K562 (cell line): Measurements from ENCODE around the gene SLC2A8. TPM values are rescaled to one million over a fixed set of nuclear protein-coding genes. Genes with fewer than 3 reads are reported as not detected.

Experiments used
- AFF1 ChIP-seq, 2 experiments: fragments of 450-650 bp; IDR thresholded peaks; 2 replicates each; pipeline ENCODE4 v1.6.1; 2018; ENCODE audit warnings: mild to moderate bottlenecking in 2 of 2, low read depth in 1 of 2; ENCODE audit not compliant: partially characterized antibody in 2 of 2
- ARID3B ChIP-seq: fragments of 250-450 bp; sonication (Bioruptor Pico); IDR thresholded peaks from 2 replicates; pipeline ENCODE4 v1.4.0; 2020; ENCODE audit warnings: borderline replicate concordance
- HMG20B ChIP-seq: fragments of 250-450 bp; sonication (Bioruptor Pico); IDR thresholded peaks from 2 replicates; pipeline ENCODE4 v1.5.0; 2021; ENCODE audit warnings: mild to moderate bottlenecking
- IRF9 ChIP-seq: fragments of 450-650 bp; IDR thresholded peaks from 2 replicates; pipeline ENCODE4 v1.6.1; 2016; ENCODE audit warnings: missing biosample characterization, missing genetic modification characterization
- MCM7 ChIP-seq, 2 experiments: fragments of 450-650 bp; IDR thresholded peaks; 2 replicates each; pipeline ENCODE4 v1.6.1; 2016 to 2018
- NFXL1 ChIP-seq: fragments of 450-650 bp; formaldehyde crosslinking; IDR thresholded peaks from 2 replicates; pipeline ENCODE4 v1.4.0; 2021; ENCODE audit warnings: mild to moderate bottlenecking
- NONO ChIP-seq, 2 experiments: fragments of 200-400 bp in 1 of 2; fragments of 450-650 bp in 1 of 2; formaldehyde crosslinking in 1 of 2; IDR thresholded peaks; 2 replicates each; pipeline ENCODE4 v1.6.1; 2017; ENCODE audit warnings: low read depth in 2 of 2, mild to moderate bottlenecking in 2 of 2, moderate library complexity in 2 of 2, low read length in 1 of 2
- PATZ1 ChIP-seq: fragments of 250-450 bp; sonication (Bioruptor Pico); IDR thresholded peaks from 2 replicates; pipeline ENCODE4 v1.5.0; 2020; ENCODE audit warnings: mild to moderate bottlenecking, borderline replicate concordance
- SIN3B ChIP-seq: fragments of 450-650 bp; IDR thresholded peaks from 2 replicates; pipeline ENCODE4 v1.6.1; 2017; ENCODE audit warnings: low read depth, mild to moderate bottlenecking, moderate library complexity
- SREBF2 ChIP-seq: sonication (generic); formaldehyde crosslinking; IDR thresholded peaks from 2 replicates; pipeline ENCODE4 v1.4.0; 2020; ENCODE audit warnings: mild to moderate bottlenecking, missing genetic modification reagents
- TGIF2 ChIP-seq: sonication (generic); formaldehyde crosslinking; IDR thresholded peaks from 2 replicates; pipeline ENCODE4 v1.8.1; 2022; ENCODE audit warnings: mild to moderate bottlenecking, missing genetic modification reagents, moderate library complexity
- YY1 ChIP-seq, 3 experiments: IDR thresholded peaks; 2 replicates each; pipeline ENCODE4 v1.6.1; 2011; ENCODE audit warnings: low read length in 2 of 3, mild to moderate bottlenecking in 2 of 3, moderate library complexity in 2 of 3, borderline replicate concordance in 1 of 3, control low read depth in 1 of 3, low read depth in 1 of 3; ENCODE audit not compliant: insufficient read depth in 3 of 3, insufficient replicate concordance in 2 of 3, control insufficient read depth in 1 of 3, insufficient read length in 1 of 3; ENCODE audit errors: extremely low read depth in 1 of 3
- ZBTB12 ChIP-seq: fragments of 250-450 bp; sonication (Bioruptor Pico); IDR thresholded peaks from 2 replicates; pipeline ENCODE4 v1.4.0; 2020
- ZNF140 ChIP-seq: fragments of 250-450 bp; sonication (Bioruptor Pico); IDR thresholded peaks from 2 replicates; pipeline ENCODE4 v1.8.0; 2021; ENCODE audit warnings: moderate library complexity, mild to moderate bottlenecking, inconsistent platforms
- ZNF197 ChIP-seq: fragments of 200-800 bp; sonication (Bioruptor generic); IDR thresholded peaks from 2 replicates; pipeline ENCODE4 v1.6.1; 2016; ENCODE audit warnings: low read depth, missing genetic modification characterization, missing compliant biosample characterization
- polyA plus RNA-seq, 8 experiments: library from polyadenylated mRNA; depleted of rRNA in 4 of 8; stranded (reverse) in 5 of 8; unstranded in 3 of 8; fragments of >200 nt; fragmentation: Nextera tagmentation in 2 of 8; fragmentation: Illumina TruSeq in 1 of 8; extraction: Ambion mirVana in 2 of 8; extraction: Trizol in 1 of 8; gene quantifications; 2 replicates each; pipeline versions ENCODE4 v1.2.1 to v1.2.3, GENCODE V29; 2011 to 2014; ENCODE audit warnings: inconsistent platforms in 1 of 8, missing spikeins in 1 of 8
- total RNA-seq, 7 experiments: library from RNA; depleted of rRNA in 6 of 7; stranded (reverse); fragments of >200 nt in 6 of 7; fragmentation: Illumina TruSeq in 2 of 7; extraction: Trizol in 2 of 7; gene quantifications; 2 replicates each; pipeline versions ENCODE4 v1.2.1 to v1.2.3, GENCODE V29; 2011 to 2021; ENCODE audit warnings: low replicate concordance in 1 of 7

The SLC2A8 gene
- total and polyA plus RNA-seq, 9 of the 15 experiments (the other 6 are each of a cell fraction or from before 2014, with no cell fraction given), result 0.13 to 12.9 (median 5.2) TPM

GRCh38 chr9:127423934-127424675, 27.1 kb downstream of the SLC2A8 start, which contains the start of gene ZNF79 (continued):
- TF ChIP-seq IRF9 (tag) (no peak), ARID3B (CRISPR knock-in tag) (no peak), SIN3B (peak; percentile 87), HMG20B (CRISPR knock-in tag) (no peak), ZBTB12 (CRISPR knock-in tag) (peak; percentile 94), TGIF2 (CRISPR knock-in tag) (no peak), ZNF197 (CRISPR knock-in tag) (peak; percentile 61; the same call in 1 of the 2 replicates), MCM7 (IDR thresholded peaks at IDR 0.05) (no peak), NONO (IDR thresholded peaks at IDR 0.05; ENCODE audit: low read depth in 2 of 2, low read length in 1 of 2) (no peak), AFF1 (IDR thresholded peaks at IDR 0.05; ENCODE audit: low read depth in 1 of 2, partially characterized antibody in 2 of 2) (peak; percentile 69 to 95), PATZ1 (CRISPR knock-in tag) (no peak), ZNF140 (CRISPR knock-in tag) (no peak), SREBF2 (no peak), NFXL1 (CRISPR knock-in tag) (no peak), YY1 (IDR thresholded peaks at IDR 0.05; ENCODE audit: borderline replicate concordance in 1 of 3, control insufficient read depth in 1 of 3, extremely low read depth in 1 of 3, insufficient read depth in 3 of 3, insufficient read length in 1 of 3, insufficient replicate concordance in 2 of 3, low read depth in 1 of 3, low read length in 2 of 3) (peak in 2 of 3 experiments; percentile 59 to 70)
